SK-N-SH (cell line): Measurements from ENCODE around the gene FBN1.

Experiments used
- CTCF ChIP-seq: fragments of 200-600 bp; sonication (generic); IDR thresholded peaks from 2 replicates; pipeline ENCODE4 v1.6.1; 2017; ENCODE audit warnings: antibody characterized with exemption, mild to moderate bottlenecking, moderate library complexity
- JUND ChIP-seq: IDR thresholded peaks from 2 replicates; pipeline ENCODE4 v1.4.0; 2012
- MXI1 ChIP-seq: IDR thresholded peaks from 2 replicates; pipeline ENCODE4 v1.6.1; 2012; ENCODE audit warnings: mild to moderate bottlenecking, low read depth, low read length, improper control_type of control experiment
- NRF1 ChIP-seq: IDR thresholded peaks from 2 replicates; pipeline ENCODE4 v1.6.1; 2012; ENCODE audit warnings: low read depth, mild to moderate bottlenecking, low read length
- POLR2AphosphoS5 ChIP-seq: IDR thresholded peaks from 2 replicates; pipeline ENCODE4 v1.6.1; 2012; ENCODE audit warnings: low read depth, low read length
- SIN3A ChIP-seq: IDR thresholded peaks from 2 replicates; pipeline ENCODE4 v1.6.1; 2012; ENCODE audit warnings: low read depth, mild to moderate bottlenecking, low read length, moderate library complexity, borderline replicate concordance
- TF ChIP-seq, protein P1 (sequence below): IDR thresholded peaks from 2 replicates; pipeline ENCODE4 v1.4.0; 2012; ENCODE audit warnings: low read depth
- TF ChIP-seq, protein P2 (sequence below): IDR thresholded peaks from 2 replicates; pipeline ENCODE4 v1.6.1; 2012; ENCODE audit warnings: mild to moderate bottlenecking, low read depth, low read length, moderate library complexity

DNA sequence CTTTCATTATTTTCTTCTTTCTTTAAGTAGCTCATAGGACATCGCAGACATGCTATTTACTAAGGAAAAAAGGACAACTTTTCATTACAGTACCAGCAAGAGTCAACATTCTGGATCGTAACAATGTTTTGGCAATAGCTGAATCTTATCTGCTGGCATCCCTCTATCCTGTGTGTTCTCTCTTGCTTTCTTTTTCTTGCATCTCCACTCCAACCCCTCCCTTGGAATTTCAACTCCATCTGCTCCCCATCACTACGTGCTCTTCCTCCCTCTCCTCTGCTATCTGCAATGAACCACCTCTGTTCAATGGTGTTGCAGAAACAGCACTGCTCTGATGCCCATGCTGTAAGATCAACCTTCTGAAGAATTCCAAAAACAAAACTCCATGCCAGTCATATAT lies 106.6 kb downstream of the FBN1 start:
- TF ChIP-seq, protein P1, sequence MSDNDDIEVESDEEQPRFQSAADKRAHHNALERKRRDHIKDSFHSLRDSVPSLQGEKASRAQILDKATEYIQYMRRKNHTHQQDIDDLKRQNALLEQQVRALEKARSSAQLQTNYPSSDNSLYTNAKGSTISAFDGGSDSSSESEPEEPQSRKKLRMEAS = no peak
- TF ChIP-seq CTCF = no peak
- no peak for TF ChIP-seq NRF1
- no peak for TF ChIP-seq POLR2AphosphoS5
- TF ChIP-seq SIN3A = no peak
- TF ChIP-seq, protein P2, sequence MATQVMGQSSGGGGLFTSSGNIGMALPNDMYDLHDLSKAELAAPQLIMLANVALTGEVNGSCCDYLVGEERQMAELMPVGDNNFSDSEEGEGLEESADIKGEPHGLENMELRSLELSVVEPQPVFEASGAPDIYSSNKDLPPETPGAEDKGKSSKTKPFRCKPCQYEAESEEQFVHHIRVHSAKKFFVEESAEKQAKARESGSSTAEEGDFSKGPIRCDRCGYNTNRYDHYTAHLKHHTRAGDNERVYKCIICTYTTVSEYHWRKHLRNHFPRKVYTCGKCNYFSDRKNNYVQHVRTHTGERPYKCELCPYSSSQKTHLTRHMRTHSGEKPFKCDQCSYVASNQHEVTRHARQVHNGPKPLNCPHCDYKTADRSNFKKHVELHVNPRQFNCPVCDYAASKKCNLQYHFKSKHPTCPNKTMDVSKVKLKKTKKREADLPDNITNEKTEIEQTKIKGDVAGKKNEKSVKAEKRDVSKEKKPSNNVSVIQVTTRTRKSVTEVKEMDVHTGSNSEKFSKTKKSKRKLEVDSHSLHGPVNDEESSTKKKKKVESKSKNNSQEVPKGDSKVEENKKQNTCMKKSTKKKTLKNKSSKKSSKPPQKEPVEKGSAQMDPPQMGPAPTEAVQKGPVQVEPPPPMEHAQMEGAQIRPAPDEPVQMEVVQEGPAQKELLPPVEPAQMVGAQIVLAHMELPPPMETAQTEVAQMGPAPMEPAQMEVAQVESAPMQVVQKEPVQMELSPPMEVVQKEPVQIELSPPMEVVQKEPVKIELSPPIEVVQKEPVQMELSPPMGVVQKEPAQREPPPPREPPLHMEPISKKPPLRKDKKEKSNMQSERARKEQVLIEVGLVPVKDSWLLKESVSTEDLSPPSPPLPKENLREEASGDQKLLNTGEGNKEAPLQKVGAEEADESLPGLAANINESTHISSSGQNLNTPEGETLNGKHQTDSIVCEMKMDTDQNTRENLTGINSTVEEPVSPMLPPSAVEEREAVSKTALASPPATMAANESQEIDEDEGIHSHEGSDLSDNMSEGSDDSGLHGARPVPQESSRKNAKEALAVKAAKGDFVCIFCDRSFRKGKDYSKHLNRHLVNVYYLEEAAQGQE = no peak
- no peak for TF ChIP-seq JUND
- no peak for TF ChIP-seq MXI1
